HL-60 (cell line): Measurements from ENCODE around the gene ZNF607.

ENCODE experiments used
- DNase-seq, 2 experiments: peaks; one replicate each; pipeline ENCODE4 v3.0.0-alpha.2; 2010 to 2020; ENCODE audit warnings: low read depth in 1 of 2, low spot score in 1 of 2
- H3K27ac ChIP-seq: fragments of 250-450 bp; sonication (Bioruptor Pico); replicated peaks from 2 replicates; pipeline ENCODE4 v1.5.1; 2020; ENCODE audit warnings: mild to moderate bottlenecking, moderate library complexity
- H3K27me3 ChIP-seq: fragments of 250-450 bp; sonication (Bioruptor Pico); 2 replicates; pipeline ENCODE4 v1.5.1; 2021; ENCODE audit warnings: mild to moderate bottlenecking, moderate library complexity; ENCODE audit not compliant: insufficient read depth, poor library complexity, severe bottlenecking
- H3K4me3 ChIP-seq: replicated peaks from 2 replicates; pipeline ENCODE4 v1.5.1; 2011; ENCODE audit warnings: mild to moderate bottlenecking, control low read depth, low read length; ENCODE audit not compliant: insufficient read depth
- GABPA ChIP-seq: IDR thresholded peaks from 2 replicates; pipeline ENCODE4 v1.6.1; 2012; ENCODE audit warnings: low read depth
- POLR2AphosphoS5 ChIP-seq: IDR thresholded peaks from 2 replicates; pipeline ENCODE4 v1.6.1; 2012; ENCODE audit warnings: low read depth
- SPI1 ChIP-seq: IDR thresholded peaks from 2 replicates; pipeline ENCODE4 v1.6.1; 2012; ENCODE audit warnings: low read depth, mild to moderate bottlenecking, borderline replicate concordance
- TF ChIP-seq, protein P1 (sequence below): IDR thresholded peaks from 2 replicates; pipeline ENCODE4 v1.6.1; 2012; ENCODE audit warnings: low read depth; ENCODE audit not compliant: insufficient replicate concordance
- TF ChIP-seq, protein P2 (sequence below): IDR thresholded peaks from one replicate; pipeline ENCODE4 v1.5.1; 2011; ENCODE audit warnings: low read length, control low read depth, inconsistent platforms; ENCODE audit not compliant: insufficient read depth

Gene ZNF607

DNA sequence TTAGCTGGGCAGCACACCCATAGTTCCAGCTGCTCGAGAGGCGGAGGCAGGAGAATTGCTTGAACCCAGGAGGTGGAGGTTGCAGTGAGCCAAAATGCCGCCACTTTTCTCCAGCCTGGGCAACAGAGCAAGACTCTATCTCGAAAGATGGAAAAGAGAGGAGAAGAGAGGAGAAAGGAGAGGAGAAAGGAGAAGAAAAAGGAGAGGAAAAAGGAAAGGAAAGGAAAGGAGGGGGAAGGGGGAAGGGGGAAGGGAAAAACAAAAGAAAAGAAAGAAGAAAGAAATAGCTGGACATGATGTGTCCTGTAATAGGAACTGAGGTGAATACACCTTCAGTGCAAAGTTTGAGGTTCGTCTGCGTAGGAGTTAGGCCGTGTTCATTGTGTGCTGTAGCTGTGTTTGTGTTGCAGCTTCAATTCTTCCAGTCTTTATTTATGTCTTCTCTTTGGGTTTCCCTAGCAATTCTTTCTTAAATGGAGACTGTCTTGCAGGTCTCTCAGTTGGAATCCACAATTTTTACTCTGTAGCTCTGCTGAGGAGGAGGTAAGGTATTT is 13.4 kb downstream of the ZNF607 start:
- H3K27ac ChIP-seq: no peak overlapping the region
- TF ChIP-seq POLR2AphosphoS5 (no peak), SPI1 (no peak), GABPA (no peak)
- TF ChIP-seq, protein P1, sequence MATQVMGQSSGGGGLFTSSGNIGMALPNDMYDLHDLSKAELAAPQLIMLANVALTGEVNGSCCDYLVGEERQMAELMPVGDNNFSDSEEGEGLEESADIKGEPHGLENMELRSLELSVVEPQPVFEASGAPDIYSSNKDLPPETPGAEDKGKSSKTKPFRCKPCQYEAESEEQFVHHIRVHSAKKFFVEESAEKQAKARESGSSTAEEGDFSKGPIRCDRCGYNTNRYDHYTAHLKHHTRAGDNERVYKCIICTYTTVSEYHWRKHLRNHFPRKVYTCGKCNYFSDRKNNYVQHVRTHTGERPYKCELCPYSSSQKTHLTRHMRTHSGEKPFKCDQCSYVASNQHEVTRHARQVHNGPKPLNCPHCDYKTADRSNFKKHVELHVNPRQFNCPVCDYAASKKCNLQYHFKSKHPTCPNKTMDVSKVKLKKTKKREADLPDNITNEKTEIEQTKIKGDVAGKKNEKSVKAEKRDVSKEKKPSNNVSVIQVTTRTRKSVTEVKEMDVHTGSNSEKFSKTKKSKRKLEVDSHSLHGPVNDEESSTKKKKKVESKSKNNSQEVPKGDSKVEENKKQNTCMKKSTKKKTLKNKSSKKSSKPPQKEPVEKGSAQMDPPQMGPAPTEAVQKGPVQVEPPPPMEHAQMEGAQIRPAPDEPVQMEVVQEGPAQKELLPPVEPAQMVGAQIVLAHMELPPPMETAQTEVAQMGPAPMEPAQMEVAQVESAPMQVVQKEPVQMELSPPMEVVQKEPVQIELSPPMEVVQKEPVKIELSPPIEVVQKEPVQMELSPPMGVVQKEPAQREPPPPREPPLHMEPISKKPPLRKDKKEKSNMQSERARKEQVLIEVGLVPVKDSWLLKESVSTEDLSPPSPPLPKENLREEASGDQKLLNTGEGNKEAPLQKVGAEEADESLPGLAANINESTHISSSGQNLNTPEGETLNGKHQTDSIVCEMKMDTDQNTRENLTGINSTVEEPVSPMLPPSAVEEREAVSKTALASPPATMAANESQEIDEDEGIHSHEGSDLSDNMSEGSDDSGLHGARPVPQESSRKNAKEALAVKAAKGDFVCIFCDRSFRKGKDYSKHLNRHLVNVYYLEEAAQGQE: no peak
- TF ChIP-seq, protein P2, sequence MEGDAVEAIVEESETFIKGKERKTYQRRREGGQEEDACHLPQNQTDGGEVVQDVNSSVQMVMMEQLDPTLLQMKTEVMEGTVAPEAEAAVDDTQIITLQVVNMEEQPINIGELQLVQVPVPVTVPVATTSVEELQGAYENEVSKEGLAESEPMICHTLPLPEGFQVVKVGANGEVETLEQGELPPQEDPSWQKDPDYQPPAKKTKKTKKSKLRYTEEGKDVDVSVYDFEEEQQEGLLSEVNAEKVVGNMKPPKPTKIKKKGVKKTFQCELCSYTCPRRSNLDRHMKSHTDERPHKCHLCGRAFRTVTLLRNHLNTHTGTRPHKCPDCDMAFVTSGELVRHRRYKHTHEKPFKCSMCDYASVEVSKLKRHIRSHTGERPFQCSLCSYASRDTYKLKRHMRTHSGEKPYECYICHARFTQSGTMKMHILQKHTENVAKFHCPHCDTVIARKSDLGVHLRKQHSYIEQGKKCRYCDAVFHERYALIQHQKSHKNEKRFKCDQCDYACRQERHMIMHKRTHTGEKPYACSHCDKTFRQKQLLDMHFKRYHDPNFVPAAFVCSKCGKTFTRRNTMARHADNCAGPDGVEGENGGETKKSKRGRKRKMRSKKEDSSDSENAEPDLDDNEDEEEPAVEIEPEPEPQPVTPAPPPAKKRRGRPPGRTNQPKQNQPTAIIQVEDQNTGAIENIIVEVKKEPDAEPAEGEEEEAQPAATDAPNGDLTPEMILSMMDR: no peak
- no peaks in the 10 kb centered on the region for H3K27me3 ChIP-seq
- no peak overlapping the region for H3K4me3 ChIP-seq
- DNase-seq: no peak

DNA sequence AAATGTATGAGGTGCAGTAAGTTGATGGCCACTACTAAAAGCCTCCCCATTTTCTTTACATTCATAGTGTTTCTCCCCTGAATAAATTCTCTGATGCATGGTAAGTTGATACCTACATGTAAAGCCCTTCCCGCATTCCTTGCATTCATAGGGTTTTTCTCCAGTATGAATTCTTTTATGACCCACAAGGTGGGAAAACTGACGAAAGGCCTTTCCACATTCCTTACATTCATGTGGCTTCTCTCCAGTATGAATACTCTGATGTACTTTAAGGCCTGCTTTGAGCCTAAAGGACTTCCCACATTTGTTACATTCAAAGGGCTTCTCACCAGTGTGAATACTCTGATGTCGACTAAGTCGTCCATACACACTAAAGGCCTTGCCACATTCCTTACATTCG is 20.5 kb downstream of the ZNF607 start:
- Histone ChIP-seq H3K27ac (no peak overlapping the region), H3K4me3 (no peak overlapping the region), H3K27me3 (no peaks in the 10 kb centered on the region)
- DNase-seq: no peak
- TF ChIP-seq, protein P2: no peak
- no peak for TF ChIP-seq GABPA
- no peak for TF ChIP-seq SPI1
- TF ChIP-seq, protein P1: no peak
- no peak for TF ChIP-seq POLR2AphosphoS5

DNA sequence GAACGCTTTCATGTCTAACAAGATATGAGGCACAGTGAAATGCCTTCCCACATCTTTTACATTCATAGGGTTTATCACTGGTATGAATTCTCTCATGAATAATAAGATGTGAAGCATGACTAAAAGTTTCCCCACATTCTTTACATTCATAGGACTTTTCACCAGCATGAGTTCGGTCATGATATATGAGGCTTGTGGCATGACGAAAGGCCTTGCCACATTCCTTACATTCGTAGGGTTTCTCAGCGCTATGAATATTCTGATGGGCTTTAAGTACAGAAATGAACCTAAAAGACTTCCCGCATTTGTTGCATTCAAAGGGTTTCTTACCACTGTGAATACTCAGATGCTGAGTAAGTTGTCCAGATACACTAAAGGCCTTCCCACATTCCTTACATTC is 21.3 kb downstream of the ZNF607 start:
- H3K4me3 ChIP-seq: no peak overlapping the region
- H3K27me3 ChIP-seq: no peaks in the 10 kb centered on the region
- H3K27ac ChIP-seq: no peak overlapping the region
- TF ChIP-seq GABPA (no peak), POLR2AphosphoS5 (no peak), SPI1 (no peak)
- TF ChIP-seq, protein P2: no peak
- TF ChIP-seq, protein P1: no peak
- DNase-seq: no peak
